ENCODE measurements around the gene TPX2.

The TPX2 gene

DNA sequence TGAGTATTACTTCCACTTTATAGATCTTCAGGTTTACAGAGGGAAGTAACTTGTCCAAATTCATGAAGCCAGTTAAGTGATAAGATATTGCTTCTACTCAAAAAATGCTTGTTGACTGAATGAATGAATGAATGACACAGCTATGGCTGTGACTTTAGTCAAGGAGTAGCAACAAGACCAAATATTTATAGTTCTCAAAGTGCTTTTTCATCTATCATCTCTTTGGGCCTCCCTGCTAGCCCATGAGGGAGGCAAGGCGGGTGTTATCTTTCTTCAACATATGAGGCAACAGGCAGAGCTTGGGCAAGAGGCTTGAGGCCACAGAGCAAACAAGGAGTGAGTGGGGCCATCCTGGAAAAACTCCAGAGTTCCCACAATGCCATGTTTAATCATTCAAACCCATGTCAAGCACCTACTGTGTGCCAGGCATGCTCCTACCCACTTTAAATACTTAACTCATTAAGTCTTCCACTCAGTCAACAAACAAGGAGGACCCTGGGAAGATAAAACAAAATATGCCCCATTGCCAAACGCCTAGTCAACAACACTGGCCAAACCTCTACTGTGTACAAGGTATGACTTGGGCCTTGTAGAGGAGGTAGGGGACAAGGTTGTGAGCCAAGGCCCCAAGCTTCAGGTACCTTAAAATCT is 32.4 kb upstream of the TPX2 start:
- DNase-seq = no peak

DNA sequence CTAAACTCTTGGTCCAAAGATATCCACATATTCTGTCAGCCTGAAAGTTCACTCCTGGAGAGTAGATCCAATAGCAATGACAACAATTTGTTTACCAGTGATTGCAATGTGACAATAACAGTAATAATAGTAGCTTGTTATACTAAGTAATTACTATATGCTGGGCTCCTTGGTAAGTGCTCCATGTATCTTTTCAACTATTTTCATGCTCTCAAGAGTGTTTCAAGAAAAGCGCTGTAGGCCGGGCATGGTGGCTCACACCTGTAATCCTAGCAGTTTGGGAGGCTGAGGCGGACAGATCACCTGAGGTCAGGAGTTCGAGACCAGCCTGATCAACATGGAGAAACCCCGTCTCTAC is 31.9 kb upstream of the TPX2 start:
- no peak for DNase-seq

DNA sequence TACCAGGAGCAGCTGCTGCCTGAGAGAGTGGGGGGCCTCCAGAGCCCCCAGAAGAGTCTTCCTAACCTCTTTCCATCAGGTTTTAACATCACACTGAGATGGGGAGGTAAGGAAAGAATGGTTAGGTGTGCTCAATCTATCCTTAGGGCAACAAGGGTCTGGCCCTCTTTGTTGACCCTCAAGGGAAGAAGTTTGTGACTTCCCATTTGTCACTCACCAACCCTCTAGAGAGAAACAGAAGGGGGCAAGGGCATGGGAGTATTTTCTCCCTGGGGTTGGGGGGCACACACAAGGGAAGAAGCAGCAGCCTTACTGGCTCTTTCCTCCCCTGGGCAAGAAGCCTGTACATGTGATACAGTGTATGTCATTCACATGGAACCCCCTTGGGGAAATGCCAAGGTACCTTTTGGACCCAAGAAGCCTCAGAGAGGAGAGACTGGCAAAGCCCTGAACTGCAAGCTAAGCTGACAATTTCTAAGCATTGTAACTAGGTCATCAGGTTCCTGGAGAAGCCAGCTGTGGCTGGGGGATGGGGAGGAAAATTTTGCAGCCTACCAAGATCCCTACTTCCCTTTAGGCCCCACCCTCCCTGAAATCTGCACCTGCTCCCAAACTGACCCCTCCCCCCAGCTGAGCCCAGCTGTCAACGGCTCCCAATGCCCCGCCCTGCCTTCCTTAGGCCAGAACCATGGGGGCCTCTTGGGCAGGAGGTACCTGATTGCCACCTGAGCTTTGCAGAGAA is 30.9 kb upstream of the TPX2 start:
- DNase-seq = no peak

DNA sequence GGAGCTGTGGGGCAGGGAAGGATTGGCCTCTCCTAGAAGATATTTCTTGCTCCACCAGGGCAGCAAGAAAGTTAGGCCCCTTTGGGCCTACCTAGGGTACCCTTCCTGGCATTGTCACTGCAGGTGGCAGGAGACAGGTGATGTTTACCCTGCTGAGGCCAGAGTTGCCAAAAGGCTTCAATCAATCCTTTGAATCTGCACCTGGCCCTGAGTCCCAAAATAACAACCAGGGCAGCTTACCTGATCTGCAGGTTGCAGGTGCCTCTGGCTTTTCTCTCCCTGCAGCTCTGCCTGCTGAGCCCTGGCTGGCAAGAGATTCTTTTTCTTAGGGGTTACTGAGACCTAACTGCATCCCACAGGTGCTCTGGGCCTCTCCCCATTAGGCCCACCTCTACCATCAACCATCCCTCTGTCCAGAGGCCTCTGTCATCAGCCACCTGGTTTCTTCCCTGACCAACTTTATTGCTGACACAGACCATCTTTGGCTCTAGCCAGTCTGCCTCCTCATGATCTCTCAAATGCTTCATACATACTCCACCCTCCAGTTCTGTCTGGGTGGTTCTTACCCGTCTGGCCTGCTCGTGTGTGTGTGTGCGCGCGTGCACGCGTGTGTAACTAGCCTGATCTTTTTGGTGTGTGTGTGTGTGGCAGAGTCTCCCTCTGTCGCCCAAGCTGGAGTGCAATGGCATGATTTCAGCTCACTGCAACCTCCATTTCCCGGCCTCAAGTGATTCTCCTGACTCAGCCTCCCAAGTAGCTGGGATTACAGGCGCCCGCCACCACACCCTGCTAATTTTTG is 30.2 kb upstream of the TPX2 start:
- no peak for DNase-seq

DNA sequence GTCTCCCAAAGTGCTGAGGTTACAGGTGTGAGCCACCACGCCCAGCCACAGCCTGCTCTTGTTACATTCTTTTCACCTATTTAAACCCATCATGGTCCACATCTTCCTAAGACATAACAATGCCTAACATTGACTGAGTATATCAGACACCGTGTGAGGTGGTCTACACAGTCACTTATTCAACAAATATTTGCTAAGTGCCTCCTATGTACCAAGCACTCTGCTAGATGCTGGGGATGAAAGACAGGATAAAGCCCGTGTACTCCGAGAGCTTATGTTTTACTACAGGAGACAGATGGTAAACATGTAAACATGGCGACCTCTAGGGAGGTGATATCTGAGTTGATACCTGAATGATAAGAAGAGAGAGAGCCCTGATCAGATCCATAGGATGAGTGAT is 29.2 kb upstream of the TPX2 start:
- DNase-seq = no peak

DNA sequence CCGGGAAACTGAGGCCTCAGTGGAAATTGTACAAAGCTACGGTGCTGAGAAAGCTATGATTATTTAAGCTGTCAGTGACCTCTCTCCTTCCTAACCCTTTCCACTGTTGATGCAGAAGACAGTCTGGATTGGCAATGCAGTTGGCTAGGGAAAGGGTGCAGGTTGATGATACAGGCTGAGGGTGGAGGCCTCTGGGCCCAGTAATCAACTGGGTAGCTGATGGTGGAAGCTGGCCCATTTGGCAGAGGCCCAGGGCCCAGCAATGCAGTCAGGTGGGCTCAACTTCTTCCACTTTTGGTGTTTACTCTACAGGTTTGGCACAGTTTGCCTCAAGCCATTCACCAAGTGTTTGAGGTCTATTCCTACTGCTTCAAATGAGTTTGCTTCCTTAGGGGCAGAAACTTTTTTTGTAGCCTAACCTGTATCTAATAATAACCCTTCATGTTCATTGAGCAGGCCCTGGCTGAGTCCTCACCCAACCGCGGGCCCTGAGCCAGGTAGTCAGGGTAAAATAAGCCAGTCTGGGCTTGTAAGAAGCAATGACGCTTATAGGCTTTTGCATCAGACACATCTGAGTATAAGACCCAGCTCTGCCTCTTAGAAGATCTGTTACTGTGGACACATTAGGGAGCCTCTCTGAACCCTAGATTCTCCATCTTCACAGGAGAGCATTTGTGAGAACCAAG is 28.5 kb upstream of the TPX2 start:
- no peak for DNase-seq

DNA sequence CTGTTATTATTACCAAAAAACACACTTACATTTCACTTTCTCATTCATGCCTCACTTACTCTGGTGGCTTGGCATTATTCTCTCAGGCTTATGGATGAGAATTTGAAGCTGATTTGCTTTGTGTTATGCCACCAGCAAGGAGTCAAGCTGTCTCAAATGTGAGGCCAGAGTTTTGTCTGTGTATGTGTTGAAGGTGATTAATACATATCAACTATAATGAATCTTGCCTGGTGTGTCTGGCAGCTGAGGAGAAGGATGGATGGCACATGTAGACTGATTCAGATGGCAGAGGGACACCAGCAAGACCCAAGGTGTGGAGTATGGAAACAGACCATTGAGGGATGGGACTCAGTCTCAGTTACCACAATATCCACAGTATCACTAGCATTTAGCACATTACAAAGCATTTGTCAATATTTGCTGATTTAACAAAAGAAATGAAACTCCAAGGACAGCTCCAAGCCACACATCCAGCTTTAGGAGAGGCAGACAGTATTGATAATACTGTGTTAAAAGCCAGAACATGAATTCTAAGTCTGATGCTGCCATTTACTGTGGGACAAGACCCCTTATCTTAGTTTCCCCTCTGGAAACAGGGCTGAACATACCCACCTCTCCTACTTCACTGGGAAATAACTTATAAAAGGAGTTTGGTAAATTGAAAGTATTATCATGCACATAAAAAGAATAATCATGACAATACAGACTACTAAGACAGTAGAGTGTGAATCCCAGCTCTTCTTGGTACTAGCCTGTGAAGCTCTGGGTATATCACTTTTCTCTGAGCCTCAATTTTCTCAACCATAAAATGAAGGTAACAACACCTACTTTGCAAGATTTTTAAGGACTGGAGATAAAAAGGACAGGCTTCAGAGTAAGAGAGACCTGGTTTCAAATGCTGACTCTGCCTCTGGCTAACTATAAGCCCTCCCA is 27.6 kb upstream of the TPX2 start:
- DNase-seq = no peak

DNA sequence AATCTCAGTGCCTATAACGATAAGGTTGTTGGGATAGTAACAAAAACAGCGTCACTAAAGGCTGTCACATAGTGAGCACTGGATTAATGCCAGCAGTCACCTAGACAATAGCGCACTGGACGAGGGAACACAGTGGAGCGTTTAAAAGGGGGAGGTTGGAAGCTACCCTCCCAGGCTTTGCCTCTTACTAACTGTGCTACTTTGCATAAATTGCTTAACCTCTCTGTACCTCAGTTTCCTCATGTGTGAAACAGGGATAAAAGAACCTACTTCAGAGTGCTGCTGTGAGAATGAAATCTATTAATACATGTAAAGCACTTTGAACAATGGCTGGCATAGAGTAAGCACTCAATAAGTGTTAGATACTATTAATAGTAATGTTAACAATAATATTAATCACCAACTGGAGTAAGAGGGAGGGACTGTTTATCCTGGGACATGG is 27.0 kb upstream of the TPX2 start:
- no peak for DNase-seq

DNA sequence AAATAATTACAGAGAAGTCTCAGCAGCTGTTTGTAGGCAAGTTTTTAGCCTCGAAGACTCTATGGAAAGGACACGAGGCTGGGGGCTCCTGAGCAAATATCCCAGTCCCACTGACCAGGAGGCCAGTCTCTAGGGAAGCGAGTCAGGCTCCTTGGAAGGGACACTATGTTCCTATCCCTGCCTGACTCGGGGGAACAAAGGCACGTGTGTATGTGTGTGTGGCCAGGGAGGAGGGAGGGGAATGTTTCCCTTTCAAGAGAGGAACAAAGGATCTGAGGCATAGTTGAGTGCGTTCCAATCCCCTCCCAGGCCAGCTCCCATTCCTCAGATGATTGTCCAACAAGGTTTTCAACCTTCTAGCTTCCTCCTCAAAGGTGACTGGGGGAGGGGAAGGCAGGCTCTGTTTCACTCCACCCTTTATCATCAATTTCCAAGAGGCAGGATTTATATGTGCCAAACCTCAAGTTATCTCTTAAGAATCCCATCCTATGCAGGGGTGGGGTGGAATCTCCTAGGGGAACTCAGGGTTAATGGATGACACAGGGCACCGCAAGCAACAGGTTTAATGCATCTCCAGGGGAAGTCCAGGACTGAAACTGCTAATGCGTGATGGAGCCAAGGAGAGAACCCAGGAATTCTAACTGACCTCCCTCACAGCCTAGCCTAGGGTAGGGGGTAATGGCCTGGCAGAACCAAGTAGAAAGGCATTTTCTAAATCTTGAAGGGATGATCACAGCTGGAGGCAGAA is 26.4 kb upstream of the TPX2 start:
- no peak for DNase-seq

DNA sequence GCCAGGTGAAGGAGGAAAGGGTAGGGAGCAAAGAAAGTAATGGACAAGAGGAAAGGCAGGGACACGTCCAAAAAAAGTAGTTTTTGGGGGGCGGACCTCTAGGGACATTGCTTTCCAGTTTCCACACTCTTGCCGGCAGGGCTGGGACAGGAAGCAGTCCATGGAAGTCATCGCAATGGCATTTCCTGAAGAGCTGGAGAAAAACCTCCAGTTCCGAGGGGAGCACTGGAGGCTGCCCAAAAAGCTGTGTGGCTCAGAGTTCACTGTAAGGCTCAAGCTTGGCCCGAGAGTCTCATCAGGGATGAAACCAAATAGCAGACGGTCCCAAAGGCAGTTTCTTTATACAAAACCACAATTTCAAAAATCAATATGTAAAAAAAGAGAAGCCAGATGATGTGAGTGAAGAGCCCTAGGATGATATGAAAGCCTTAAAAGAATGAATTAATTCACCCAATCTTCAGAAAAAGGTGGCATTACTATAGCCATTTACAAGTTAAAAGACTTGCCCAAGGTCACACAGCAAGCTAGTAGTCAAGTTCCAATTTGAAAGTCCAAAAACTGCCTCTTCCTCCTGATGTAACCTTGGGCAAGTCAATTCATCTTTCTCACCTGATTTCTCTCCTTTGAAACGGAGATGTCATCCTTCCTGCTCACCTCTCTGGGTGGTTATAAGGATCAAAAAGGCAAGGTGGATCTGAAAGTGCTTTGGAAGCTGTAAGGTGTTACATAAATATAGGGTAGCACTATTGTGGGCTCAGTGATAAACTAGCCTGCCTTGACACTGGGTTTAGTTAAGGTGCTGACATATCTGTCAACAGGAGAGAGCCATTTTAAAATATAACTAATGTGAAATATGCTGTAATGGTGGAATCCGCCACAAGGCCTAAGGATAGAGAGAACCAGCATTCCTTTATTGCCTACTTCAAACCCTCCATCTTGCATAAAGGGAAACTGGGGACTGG is 25.5 kb upstream of the TPX2 start:
- no peak for DNase-seq

DNA sequence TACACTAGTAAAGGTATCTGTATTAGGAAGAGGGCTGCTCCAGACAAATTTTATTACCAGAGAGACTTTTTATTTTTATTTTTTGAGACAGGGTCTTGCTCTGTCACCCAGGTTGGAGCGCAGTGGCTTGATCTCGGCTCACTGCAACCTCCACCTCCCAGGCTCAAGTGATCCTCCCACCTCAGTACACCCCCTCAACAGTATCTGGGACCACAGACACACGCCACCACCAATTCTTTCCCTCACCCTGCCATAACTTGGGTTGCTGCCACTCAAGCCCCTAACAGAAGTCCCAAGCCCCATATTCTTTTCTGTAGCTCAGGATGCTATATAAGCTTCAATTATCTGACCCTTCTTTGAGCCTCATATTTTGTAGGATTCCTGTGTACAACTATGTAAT is 23.3 kb upstream of the TPX2 start:
- no peak for DNase-seq

DNA sequence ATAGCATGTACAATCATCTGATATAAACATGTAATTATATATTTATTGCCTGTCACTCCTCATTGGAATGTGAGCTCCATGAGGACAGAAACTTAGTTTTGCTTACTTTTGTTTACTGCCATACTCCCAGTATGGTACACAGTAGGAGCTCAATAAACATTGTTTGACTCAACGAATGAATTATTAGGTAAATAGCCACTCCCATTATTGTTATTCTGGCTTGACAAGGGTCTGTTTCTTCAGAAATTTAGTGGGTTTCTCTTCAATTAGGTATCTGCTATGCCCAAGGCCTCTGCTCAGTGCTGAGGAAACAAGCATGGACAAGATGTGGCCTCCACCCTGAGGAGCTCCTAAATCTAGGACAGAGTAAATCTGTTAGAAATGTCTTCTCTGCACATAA is 22.7 kb upstream of the TPX2 start:
- no peak for DNase-seq

DNA sequence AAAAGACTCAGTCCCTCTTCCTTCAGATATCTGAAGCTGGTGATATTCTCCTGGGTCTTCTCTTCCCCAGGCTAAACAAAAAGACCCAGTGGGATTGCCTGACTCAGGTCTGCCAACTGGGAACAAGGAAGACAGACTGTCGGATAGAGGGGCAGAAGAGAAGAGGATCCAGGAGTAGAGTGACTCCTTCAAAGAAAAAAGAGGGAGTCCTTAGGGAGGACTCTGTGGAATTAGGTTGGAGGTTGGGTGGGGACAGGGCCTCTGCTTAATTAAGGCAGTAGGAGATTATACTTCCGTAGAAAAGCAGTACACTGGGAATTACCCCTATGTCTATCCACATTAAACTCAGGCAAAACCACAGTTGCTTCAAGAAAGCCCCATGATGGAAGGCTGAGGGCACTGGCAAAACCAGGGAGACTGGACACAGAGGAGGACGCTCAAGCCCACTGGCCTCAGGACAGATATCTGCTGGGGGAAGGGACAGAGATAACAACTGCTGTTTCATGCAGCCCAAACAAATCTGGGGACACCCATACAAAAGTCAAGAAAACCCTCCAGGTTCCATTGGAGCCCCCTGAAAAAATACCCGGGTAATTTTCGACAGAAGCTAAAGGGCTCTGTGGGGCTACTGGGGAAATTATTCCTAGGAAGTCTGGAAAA is 22.1 kb upstream of the TPX2 start:
- DNase-seq = no peak

DNA sequence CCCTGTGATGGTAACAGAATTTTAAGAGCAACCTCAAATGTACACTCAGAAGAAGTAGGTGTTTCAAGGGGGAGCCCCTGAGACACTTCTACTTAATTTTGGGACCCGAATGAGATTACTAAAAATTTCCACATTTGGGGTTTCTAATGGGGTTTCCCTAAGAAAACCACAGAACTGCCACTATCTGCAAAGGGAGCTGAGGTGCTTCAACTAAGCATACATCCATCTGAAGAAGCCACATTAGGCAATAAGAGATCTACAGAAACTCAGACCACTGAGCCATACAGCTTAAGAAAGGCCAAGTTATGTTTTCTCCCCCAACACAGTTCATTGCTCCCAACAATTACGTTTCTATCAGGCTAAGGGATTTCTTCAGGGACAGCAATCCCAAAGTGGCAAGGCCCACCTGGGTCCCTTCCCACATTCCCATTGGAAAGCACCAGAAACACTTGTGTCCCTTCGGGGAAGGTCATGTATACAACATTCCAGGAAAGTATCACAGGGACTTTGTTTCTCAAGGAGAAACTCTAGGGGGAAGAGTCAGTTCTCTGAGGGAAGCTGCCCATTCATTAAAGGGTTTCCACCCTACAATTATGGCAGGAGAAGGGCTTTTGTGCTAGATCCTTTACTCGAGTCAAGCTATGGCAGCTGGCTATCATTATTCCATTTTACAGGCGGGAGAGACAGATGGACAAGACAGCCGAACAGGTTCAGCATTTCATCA is 21.4 kb upstream of the TPX2 start:
- peak in 1 of 2 donors; percentile 41 for DNase-seq

DNA sequence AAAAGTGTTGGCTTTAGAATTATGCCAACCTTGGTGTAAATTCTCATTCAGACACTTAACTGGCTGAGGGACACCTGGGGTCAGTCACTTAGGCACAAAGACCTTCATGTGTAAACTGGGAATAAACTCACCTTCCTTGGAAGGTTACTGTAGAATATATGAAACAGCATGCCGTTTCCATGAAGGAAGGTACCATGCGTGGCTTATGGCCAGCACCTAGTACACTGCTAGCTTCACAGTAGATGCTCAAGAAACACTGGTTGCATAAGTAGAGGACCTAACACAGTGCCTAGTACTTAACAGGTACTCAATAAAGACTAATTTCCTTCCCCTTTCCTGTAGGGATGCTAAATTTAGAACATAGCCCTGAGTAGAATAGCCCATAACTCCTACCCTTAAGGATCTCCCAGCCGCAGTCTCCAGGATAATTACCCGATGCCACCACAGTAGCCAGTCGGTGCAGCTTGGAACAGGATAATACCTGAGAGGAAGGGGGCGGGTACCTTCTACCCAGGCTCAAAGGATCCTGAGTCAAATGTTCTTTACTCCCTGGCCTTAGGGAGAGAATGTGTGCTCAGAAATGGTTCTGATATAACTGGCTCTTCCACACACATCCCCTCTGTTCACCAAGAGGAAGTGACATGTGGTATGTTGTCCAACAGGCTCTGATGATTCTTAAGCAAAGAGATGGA is 20.0 kb upstream of the TPX2 start:
- no peak for DNase-seq

DNA sequence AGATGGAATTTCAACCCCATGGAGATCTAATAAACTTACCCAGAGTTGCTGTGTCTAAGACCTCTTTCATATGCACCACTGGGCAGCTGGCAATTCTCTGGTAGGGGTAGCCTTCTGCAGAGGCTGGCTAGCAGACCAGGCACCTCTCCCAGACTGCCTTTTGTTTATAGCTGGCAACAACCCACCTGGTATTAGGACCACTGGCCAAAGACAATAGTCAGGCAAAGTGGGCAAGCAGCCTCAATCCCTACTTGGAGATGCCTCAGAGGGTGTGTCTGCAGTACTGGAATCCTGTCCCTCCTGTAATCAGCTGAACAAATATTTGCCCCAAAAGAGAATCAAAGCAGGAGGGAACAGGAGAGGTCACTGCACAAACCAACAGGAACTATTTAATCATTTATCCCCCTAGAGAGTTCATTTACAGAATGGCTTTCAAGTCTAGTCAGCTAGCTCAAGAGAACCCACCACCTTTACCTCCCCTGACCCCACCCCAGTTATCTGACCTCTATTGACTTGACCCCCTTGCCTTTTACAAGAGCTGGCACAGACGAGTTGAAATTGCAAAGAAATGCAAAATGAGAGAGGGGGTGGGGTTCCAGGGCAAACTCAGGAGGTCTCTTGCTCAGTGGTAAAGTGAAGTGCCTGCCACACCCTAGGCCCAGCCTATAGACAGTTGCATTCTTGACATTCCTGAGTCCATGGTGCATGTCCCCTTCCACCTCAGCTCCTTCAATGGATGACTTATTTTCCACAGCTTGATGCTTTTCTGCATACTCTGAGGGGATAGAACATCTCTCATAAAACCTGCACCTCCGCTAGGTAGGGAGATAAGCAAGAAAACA is 19.2 kb upstream of the TPX2 start:
- DNase-seq = no peak
